ENCODE data around the gene MYO7A.
A peak's percentile ranks its signal among the peaks of the same experiment; 100 is the strongest.

- TF ChIP-seq CTCF (IDR thresholded peaks at IDR 0.05): peak in 1 of 7 experiments; percentile 9
- no peak for TF ChIP-seq EP300 (IDR thresholded peaks at IDR 0.05)
- TF ChIP-seq POLR2A (IDR thresholded peaks at IDR 0.05): no peak
Measured at GRCh38 chr11:77101043-77101537, 27.0 kb upstream of the MYO7A start.
